ENCODE measurements around the gene VDR. TPM values are rescaled to one million over a fixed set of nuclear protein-coding genes. Genes with fewer than 3 reads are reported as not detected.

VDR gene
- total RNA-seq, 1 donor from 2014 or later = not detected

GRCh38 chr12:47862167-47862750 lies 42.5 kb downstream of the VDR start:
- H3K27ac ChIP-seq = no peak overlapping the region
- H3K4me3 ChIP-seq = no peak overlapping the region
- H3K36me3 ChIP-seq = no peaks in the 10 kb centered on the region
- H3K27me3 ChIP-seq = no peaks in the 10 kb centered on the region
- no peak for DNase-seq (ENCODE audit: low spot score)
- no peak overlapping the region for H3K4me3 Mint-ChIP-seq
- H3K27ac Mint-ChIP-seq = no peak overlapping the region
- H3K79me2 ChIP-seq (ENCODE audit: low read depth) = no peaks in the 10 kb centered on the region
- no peaks in the 10 kb centered on the region for H4K20me1 ChIP-seq (ENCODE audit: low read depth)
- H3K9ac ChIP-seq = no peak overlapping the region
- no peaks in the 10 kb centered on the region for H3K4me1 Mint-ChIP-seq
- no peaks in the 10 kb centered on the region for H3K36me3 Mint-ChIP-seq
- no peaks in the 10 kb centered on the region for H3K9me3 Mint-ChIP-seq
- no peaks in the 10 kb centered on the region for H3K9me3 ChIP-seq (ENCODE audit: low read depth)
- peaks cover 2% of the 10 kb centered on the region for H3K27me3 Mint-ChIP-seq (ENCODE audit: insufficient read depth, low read depth)
- no peak overlapping the region for H3K4me2 ChIP-seq
- H3K4me1 ChIP-seq = no peaks in the 10 kb centered on the region
- H2AFZ ChIP-seq (replicated peaks) = no peak overlapping the region
- no peaks in the 10 kb centered on the region for H3F3A ChIP-seq (ENCODE audit: low read depth)
- TF ChIP-seq EZH2 (IDR thresholded peaks at IDR 0.05) (no peak), EZH2phosphoT487 (IDR thresholded peaks at IDR 0.05) (no peak)
- TF ChIP-seq, protein P1, sequence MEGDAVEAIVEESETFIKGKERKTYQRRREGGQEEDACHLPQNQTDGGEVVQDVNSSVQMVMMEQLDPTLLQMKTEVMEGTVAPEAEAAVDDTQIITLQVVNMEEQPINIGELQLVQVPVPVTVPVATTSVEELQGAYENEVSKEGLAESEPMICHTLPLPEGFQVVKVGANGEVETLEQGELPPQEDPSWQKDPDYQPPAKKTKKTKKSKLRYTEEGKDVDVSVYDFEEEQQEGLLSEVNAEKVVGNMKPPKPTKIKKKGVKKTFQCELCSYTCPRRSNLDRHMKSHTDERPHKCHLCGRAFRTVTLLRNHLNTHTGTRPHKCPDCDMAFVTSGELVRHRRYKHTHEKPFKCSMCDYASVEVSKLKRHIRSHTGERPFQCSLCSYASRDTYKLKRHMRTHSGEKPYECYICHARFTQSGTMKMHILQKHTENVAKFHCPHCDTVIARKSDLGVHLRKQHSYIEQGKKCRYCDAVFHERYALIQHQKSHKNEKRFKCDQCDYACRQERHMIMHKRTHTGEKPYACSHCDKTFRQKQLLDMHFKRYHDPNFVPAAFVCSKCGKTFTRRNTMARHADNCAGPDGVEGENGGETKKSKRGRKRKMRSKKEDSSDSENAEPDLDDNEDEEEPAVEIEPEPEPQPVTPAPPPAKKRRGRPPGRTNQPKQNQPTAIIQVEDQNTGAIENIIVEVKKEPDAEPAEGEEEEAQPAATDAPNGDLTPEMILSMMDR (IDR thresholded peaks at IDR 0.05) = no peak

- Histone ChIP-seq H3K27ac (no peak overlapping the region), H3K36me3 (no peaks in the 10 kb centered on the region), H3K9me3 (ENCODE audit: low read depth) (no peaks in the 10 kb centered on the region), H3K4me1 (no peaks in the 10 kb centered on the region), H3K9ac (no peak overlapping the region), H4K20me1 (ENCODE audit: low read depth) (no peaks in the 10 kb centered on the region), H3K4me3 (no peak overlapping the region), H2AFZ (replicated peaks) (no peak overlapping the region), H3K27me3 (no peaks in the 10 kb centered on the region), H3F3A (ENCODE audit: low read depth) (no peaks in the 10 kb centered on the region), H3K4me2 (no peak overlapping the region), H3K79me2 (ENCODE audit: low read depth) (no peaks in the 10 kb centered on the region)
- no peak for DNase-seq (ENCODE audit: low spot score)
- Mint-ChIP-seq H3K36me3 (no peaks in the 10 kb centered on the region), H3K4me1 (no peaks in the 10 kb centered on the region), H3K4me3 (no peak overlapping the region), H3K27ac (no peak overlapping the region), H3K27me3 (ENCODE audit: insufficient read depth, low read depth) (peaks cover 2% of the 10 kb centered on the region), H3K9me3 (no peaks in the 10 kb centered on the region)
- TF ChIP-seq EZH2phosphoT487 (IDR thresholded peaks at IDR 0.05) = no peak
- no peak for TF ChIP-seq EZH2 (IDR thresholded peaks at IDR 0.05)
- TF ChIP-seq, protein P1 (IDR thresholded peaks at IDR 0.05) = no peak
Measured at GRCh38 chr12:47860873-47861272, 43.9 kb downstream of the VDR start.

GRCh38 chr12:47860279-47860841 lies 44.4 kb downstream of the VDR start:
- Histone ChIP-seq H3K9ac (no peak overlapping the region), H3K27ac (no peak overlapping the region), H3F3A (ENCODE audit: low read depth) (no peaks in the 10 kb centered on the region), H3K4me2 (no peak overlapping the region), H3K9me3 (ENCODE audit: low read depth) (no peaks in the 10 kb centered on the region), H4K20me1 (ENCODE audit: low read depth) (no peaks in the 10 kb centered on the region), H3K4me1 (no peaks in the 10 kb centered on the region), H3K79me2 (ENCODE audit: low read depth) (no peaks in the 10 kb centered on the region), H2AFZ (replicated peaks) (no peak overlapping the region), H3K36me3 (no peaks in the 10 kb centered on the region), H3K4me3 (no peak overlapping the region), H3K27me3 (no peaks in the 10 kb centered on the region)
- peaks cover 2% of the 10 kb centered on the region for H3K27me3 Mint-ChIP-seq (ENCODE audit: insufficient read depth, low read depth)
- no peaks in the 10 kb centered on the region for H3K9me3 Mint-ChIP-seq
- no peak overlapping the region for H3K4me3 Mint-ChIP-seq
- TF ChIP-seq EZH2 (IDR thresholded peaks at IDR 0.05) = no peak
- no peak for TF ChIP-seq EZH2phosphoT487 (IDR thresholded peaks at IDR 0.05)
- TF ChIP-seq, protein P1 (IDR thresholded peaks at IDR 0.05) = no peak
- no peak for DNase-seq (ENCODE audit: low spot score)
- H3K36me3 Mint-ChIP-seq = no peaks in the 10 kb centered on the region
- H3K27ac Mint-ChIP-seq = no peak overlapping the region
- no peaks in the 10 kb centered on the region for H3K4me1 Mint-ChIP-seq
